Right renal pelvis (tissue), 4 donors: Measurements from ENCODE around the gene CCBE1. TPM values are rescaled to one million over a fixed set of nuclear protein-coding genes. Genes with fewer than 3 reads are reported as not detected.
"Not testable (repeated sequence)": the region's sequence is repeated elsewhere in the genome, so short reads cannot be mapped to it uniquely, and the experiment has no call there.

Experiments used
- DNase-seq, 4 donors: peaks; one replicate each; pipeline ENCODE4 v3.0.0-alpha.2; 2013; ENCODE audit warnings: low read depth in 4 of 4, low spot score in 3 of 4, missing footprints in 1 of 4
- polyA plus RNA-seq, 4 donors: library from polyadenylated mRNA; unstranded; fragments of 120-200 nt; gene quantifications; one replicate each; pipeline ENCODE4 v1.2.1, GENCODE V29; 2013; ENCODE audit not compliant: insufficient read length in 4 of 4

Gene CCBE1
- 10 to 100 TPM; 29.6 to 41.4 (median 38.6) TPM for polyA plus RNA-seq

- peak in 2 of 4 donors; percentile 61 to 81 for DNase-seq
Observed at GRCh38 chr18:59697236-59697932, at the start of gene CCBE1. CCBE1 (minus strand) TSS chr18:59697423.

GRCh38 chr18:59744271-59744721, 47.1 kb upstream of the CCBE1 start:
- DNase-seq, result no peak

DNA sequence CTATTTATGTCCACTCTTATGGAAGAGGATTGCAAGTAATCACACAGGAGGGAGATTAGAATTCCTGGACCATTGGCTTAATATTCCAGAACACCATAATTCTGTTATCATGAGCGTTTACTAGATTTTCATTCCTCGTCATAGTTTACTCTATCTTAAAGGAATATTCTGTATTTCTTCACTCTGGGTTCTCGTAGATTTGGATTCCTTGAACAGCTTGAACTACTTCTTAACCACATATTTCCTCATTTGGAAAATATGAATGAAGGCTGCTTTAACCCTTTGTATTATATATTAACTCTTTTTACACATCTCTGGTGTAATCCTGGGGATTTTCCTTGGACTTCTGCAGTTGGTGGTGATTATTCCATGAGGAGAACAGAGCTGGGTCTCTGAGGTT, 46.3 kb upstream of the CCBE1 start:
- no peak for DNase-seq

- no peak for DNase-seq
Observed at GRCh38 chr18:59742325-59743111, 45.3 kb upstream of the CCBE1 start.

- no peak for DNase-seq
Observed at GRCh38 chr18:59740141-59740540, 42.9 kb upstream of the CCBE1 start.

GRCh38 chr18:59737776-59738300, 40.6 kb upstream of the CCBE1 start:
- DNase-seq, result no peak

DNA sequence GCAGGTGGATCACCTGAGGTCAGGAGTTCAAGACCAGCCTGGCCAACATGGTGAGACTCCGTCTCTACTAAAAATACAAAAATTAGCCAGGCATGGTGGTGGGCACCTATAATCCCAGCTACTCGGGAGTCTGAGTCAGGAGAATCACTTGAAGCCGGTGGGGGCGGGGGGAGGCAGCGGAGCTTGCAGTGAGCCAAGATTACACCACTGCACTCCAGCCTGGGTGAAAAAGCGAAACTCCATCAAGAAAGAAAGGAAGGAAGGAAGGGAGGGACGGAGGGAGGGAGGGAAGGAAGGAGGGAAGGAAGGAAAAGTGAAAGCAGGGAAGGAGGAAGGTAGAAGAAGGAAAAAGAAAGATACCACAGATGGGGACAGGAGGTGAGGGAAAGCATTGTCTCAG, 40.1 kb upstream of the CCBE1 start:
- DNase-seq, result not testable (repeated sequence)

- DNase-seq, result no peak
Observed at GRCh38 chr18:59736061-59736460, 38.8 kb upstream of the CCBE1 start.

GRCh38 chr18:59735269-59735860, 38.1 kb upstream of the CCBE1 start:
- DNase-seq, result no peak

GRCh38 chr18:59733421-59733820, 36.2 kb upstream of the CCBE1 start:
- no peak for DNase-seq

DNA sequence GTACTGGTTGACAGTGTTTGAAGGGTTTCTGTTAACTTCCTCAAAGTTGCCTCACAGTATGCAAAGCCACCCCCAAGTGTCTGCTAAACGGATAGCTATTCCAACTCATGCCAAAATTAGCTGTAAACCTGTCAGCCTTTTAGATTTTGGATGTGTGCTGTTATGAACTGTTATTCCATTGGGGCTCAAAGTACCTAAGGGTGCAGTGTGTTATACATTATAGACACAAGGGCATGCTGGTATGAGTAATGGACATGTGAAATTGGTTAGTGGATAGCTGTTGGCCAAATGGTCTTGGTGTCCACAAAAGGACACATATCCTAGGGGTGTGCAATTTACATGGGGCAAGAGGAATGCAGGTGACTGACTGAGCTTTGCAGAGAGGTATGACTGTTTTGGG, 33.7 kb upstream of the CCBE1 start:
- no peak for DNase-seq

- no peak for DNase-seq
Observed at GRCh38 chr18:59729781-59730180, 32.6 kb upstream of the CCBE1 start.

DNA sequence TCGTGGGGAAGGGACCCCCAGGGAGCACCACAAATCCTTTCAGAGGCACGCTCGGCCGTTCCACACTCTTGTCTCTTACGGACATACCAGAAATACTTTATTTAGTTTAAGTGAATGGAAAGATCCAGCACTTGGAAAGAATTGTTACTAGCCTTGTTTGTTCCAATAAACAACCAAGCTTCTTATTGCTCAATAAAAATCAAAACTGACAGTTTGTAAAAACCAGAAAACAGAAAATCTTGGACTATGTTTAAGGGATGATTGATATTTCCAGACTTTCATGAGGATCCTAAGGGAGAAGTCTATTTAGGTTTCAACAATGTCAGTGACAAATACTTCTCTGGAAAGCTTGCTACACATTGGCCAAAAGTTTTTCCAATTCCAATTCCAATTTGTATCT, 31.6 kb upstream of the CCBE1 start:
- DNase-seq, result no peak

- DNase-seq, result no peak
Observed at GRCh38 chr18:59725142-59725541, 27.9 kb upstream of the CCBE1 start.

DNA sequence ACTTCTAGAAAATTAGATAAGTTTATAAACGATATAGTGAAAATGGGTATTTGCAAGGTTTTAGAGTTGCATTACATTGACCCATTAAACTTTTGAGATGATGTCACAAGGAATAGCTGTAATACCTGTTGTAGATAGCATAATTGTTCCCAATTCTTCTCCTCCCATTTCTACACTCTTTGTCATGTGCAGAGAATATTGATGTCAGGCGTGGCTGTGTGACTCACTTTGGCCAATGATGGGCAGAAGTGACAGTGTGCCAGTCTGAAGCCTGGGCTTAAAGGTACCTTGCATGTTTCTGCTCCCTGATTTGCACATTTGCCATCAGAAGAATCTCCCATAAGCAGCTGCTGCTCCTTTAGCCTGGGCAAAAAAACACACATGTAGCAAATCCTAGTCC, 26.9 kb upstream of the CCBE1 start:
- DNase-seq, result no peak

DNA sequence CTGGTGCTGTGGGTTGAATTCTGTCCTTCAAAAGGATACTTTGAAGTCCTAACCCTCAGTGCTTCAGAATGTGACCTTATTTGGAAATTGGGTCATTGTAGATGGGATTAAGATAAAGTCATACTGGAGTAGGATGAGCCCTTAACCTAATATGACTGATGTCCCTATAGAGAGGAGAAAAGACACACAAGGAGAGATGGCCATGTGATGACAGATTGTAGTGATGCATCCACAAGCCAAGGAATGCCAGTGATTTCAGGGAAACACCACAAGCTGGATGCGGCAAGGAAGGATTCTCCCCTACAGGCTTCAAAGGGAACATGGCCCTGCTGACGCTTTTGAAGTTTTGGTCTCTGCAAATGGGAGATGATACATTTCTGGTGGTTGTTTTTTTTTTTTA, 24.7 kb upstream of the CCBE1 start:
- DNase-seq, result no peak

DNA sequence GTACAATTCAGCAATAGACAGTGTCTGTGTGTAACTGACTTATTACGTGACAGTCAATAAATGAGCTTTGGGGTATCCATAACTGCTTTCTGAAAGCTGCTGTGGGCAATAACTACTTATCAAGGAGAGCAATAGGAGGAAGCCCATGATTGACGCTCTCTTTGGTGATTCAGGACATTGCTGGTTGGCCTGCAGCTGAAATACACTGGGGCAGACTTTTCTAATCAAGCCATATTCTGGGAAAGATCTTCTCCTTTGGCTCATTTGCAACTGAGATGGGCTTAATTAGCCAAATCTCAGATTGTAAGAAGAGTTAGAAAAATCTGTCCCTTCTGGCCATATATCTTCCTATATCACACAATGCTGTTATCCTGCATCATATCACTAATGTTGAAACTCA, 24.0 kb upstream of the CCBE1 start:
- no peak for DNase-seq

DNA sequence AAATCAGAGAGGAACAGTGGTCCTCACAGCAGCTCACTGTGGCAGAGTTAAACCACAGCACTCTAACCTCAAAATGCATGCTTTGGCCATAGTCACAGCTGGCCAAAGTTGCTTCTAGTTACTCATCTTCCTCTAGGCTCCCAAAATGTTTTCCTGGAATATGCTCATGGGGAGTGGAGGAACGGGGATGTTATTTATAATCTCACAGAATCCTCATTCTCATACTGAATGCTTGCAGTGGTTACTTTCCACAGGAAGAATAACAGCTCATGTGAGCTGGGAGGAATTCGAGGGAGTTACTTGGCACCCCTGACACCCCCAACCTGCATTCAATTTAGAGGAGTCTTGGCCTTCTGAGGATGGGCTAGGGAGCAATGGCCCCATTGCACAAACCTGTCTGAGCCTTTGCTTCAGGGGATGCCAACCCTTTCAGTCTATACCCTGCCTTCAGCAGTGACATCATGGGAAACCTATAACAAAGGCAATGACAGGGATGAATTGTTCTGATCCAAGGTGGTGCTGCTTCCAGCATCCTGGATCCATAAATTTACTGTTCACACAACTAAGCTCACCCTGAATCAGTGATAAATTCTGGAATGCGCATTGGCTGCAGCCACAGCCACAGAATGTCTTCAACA, 22.4 kb upstream of the CCBE1 start:
- no peak for DNase-seq

DNA sequence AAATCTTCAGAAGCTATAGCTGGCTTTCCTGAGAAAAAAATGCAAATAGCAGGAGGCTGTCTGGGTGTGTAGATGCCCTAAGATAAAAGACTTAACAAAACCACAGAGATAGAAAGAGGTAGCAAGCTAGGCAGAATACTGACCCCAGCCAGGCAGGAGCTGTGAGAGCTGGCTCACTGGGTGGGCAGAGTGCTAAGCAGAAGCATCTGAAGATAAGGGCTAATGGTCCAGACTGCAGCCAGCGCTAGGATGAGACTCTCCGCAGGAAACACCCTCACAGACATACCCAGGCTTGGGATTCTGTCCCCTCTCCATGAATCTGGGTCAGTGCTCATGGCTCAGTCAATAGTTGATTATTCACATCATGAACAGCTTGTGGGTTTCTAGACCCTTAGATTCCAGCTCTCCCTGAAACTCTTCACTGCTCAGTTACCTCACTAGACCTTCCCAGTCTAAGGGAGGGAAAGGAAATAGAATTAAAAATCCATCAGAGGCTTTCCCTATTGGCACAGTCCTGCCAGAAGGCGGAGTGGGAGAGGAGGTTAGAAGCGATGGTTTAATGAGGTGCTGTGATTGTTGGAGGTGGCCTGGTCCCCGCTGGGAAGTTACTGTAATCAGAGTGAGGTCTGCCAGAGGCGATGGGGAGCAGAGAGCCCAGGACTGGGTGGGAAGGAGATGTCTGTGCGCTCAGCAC, 21.4 kb upstream of the CCBE1 start:
- DNase-seq, result no peak

GRCh38 chr18:59718108-59718463, 20.9 kb upstream of the CCBE1 start:
- DNase-seq, result no peak
